Brain microvascular endothelial cell (primary cell): ENCODE results near the gene TNFRSF8.

Experiments
- DNase-seq: peaks from one replicate; pipeline ENCODE4 v3.0.0-alpha.2; 2020
- H3K27ac ChIP-seq: fragments of 250-450 bp; sonication (Bioruptor Pico); 2 replicates; pipeline ENCODE4 v1.5.1; 2020; ENCODE audit warnings: mild to moderate bottlenecking, moderate library complexity
- H3K27me3 ChIP-seq: fragments of 250-450 bp; sonication (Bioruptor Pico); replicated peaks from 2 replicates; pipeline ENCODE4 v1.5.1; 2020; ENCODE audit warnings: mild to moderate bottlenecking
- H3K36me3 ChIP-seq: fragments of 250-450 bp; sonication (Bioruptor Pico); replicated peaks from 2 replicates; pipeline ENCODE4 v1.5.1; 2020; ENCODE audit warnings: mild to moderate bottlenecking
- H3K4me3 ChIP-seq: 2 replicates; pipeline ENCODE4 v1.5.1; 2011; ENCODE audit warnings: low read depth, mild to moderate bottlenecking, control low read depth, low read length, moderate library complexity
- CTCF ChIP-seq: IDR thresholded peaks from 2 replicates; pipeline ENCODE4 v1.5.1; 2011; ENCODE audit warnings: low read depth, mild to moderate bottlenecking, moderate library complexity, low read length, control low read depth, inconsistent platforms; ENCODE audit errors: missing control alignments
- in situ Hi-C: cut with HindIII; loops from 2 replicates; pipeline ENCODE4 v1.10.0; 2017; ENCODE audit warnings: low sequenced_read_pairs, low pct_ligation_motif_present

The TNFRSF8 gene

GRCh38 chr1:12057382-12057781, 5.7 kb upstream of the TNFRSF8 start:
- in situ Hi-C loops, result no loop called here
- no peak overlapping the region for H3K27ac ChIP-seq
- no peak for TF ChIP-seq CTCF
- no peaks in the 10 kb centered on the region for H3K36me3 ChIP-seq
- no peak overlapping the region for H3K4me3 ChIP-seq
- H3K27me3 ChIP-seq, result peaks cover 6% of the 10 kb centered on the region
- DNase-seq, result no peak

- Histone ChIP-seq H3K36me3 (no peaks in the 10 kb centered on the region), H3K27ac (no peak overlapping the region), H3K27me3 (peaks cover 10% of the 10 kb centered on the region), H3K4me3 (no peak overlapping the region)
- in situ Hi-C loops, result no loop called here
- DNase-seq, result no peak
- no peak for TF ChIP-seq CTCF
Measured at GRCh38 chr1:12057940-12058687, 5.0 kb upstream of the TNFRSF8 start.

GRCh38 chr1:12059226-12059625, 3.9 kb upstream of the TNFRSF8 start:
- no peak overlapping the region for H3K27ac ChIP-seq
- no peak overlapping the region for H3K4me3 ChIP-seq
- in situ Hi-C loops, result no loop called here
- peaks cover 21% of the 10 kb centered on the region for H3K27me3 ChIP-seq
- no peak for TF ChIP-seq CTCF
- no peaks in the 10 kb centered on the region for H3K36me3 ChIP-seq
- DNase-seq, result no peak

- H3K36me3 ChIP-seq, result no peaks in the 10 kb centered on the region
- in situ Hi-C loops, result no loop called here
- peaks cover 27% of the 10 kb centered on the region for H3K27me3 ChIP-seq
- H3K27ac ChIP-seq, result no peak overlapping the region
- DNase-seq, result no peak
- no peak overlapping the region for H3K4me3 ChIP-seq
- TF ChIP-seq CTCF, result no peak
Measured at GRCh38 chr1:12059722-12060464, 3.2 kb upstream of the TNFRSF8 start.

- no peak for TF ChIP-seq CTCF
- H3K27me3 ChIP-seq, result peaks cover 32% of the 10 kb centered on the region
- in situ Hi-C loops, result no loop called here
- H3K36me3 ChIP-seq, result no peaks in the 10 kb centered on the region
- H3K27ac ChIP-seq, result no peak overlapping the region
- no peak for DNase-seq
- no peak overlapping the region for H3K4me3 ChIP-seq
Measured at GRCh38 chr1:12060500-12060899, 2.6 kb upstream of the TNFRSF8 start.
